NOMO-1 treated with dmso at 0.1 percent for 144 hours (cell line): ENCODE results near the gene IL1RL2.

Experiments
- DNase-seq: peaks from one replicate; lab custom pipeline; 2025; ENCODE audit not compliant: unreplicated experiment; lab: John Stamatoyannopoulos, UW

The IL1RL2 gene

GRCh38 chr2:102238039-102238756, 51.4 kb downstream of the IL1RL2 start:
- no peak for DNase-seq

GRCh38 chr2:102238778-102239177, 52.0 kb downstream of the IL1RL2 start:
- DNase-seq: no peak

GRCh38 chr2:102239344-102239743, 52.5 kb downstream of the IL1RL2 start:
- DNase-seq: no peak

- DNase-seq: peak; percentile 90
Measured at GRCh38 chr2:102240640-102241370, 54.0 kb downstream of the IL1RL2 start.

GRCh38 chr2:102241616-102242305, 54.9 kb downstream of the IL1RL2 start:
- DNase-seq: no peak

- DNase-seq: no peak
Measured at GRCh38 chr2:102245266-102246151, 58.7 kb downstream of the IL1RL2 start.

- DNase-seq: no peak
Measured at GRCh38 chr2:102250278-102250821, 63.5 kb downstream of the IL1RL2 start.

- no peak for DNase-seq
Measured at GRCh38 chr2:102251042-102251848, 64.4 kb downstream of the IL1RL2 start.

- no peak for DNase-seq
Measured at GRCh38 chr2:102251849-102252203, 65.0 kb downstream of the IL1RL2 start.

- no peak for DNase-seq
Measured at GRCh38 chr2:102252236-102252635, 65.4 kb downstream of the IL1RL2 start.

- DNase-seq: no peak
Measured at GRCh38 chr2:102253140-102253752, 66.4 kb downstream of the IL1RL2 start.

GRCh38 chr2:102253753-102254150, 66.9 kb downstream of the IL1RL2 start:
- no peak for DNase-seq

GRCh38 chr2:102256276-102256675, 69.5 kb downstream of the IL1RL2 start:
- DNase-seq: no peak

- no peak for DNase-seq
Measured at GRCh38 chr2:102256874-102257462, 70.1 kb downstream of the IL1RL2 start.

- DNase-seq: no peak
Measured at GRCh38 chr2:102258025-102258385, 71.2 kb downstream of the IL1RL2 start.

- DNase-seq: peak; percentile 49
Measured at GRCh38 chr2:102258386-102259074, 71.7 kb downstream of the IL1RL2 start.

GRCh38 chr2:102261467-102262135, 74.8 kb downstream of the IL1RL2 start:
- no peak for DNase-seq
